PFSK-1 (cell line): Measurements from ENCODE around the gene NCL.

Experiments
- POLR2AphosphoS5 ChIP-seq: IDR thresholded peaks from 2 replicates; pipeline ENCODE4 v1.6.1; 2012; ENCODE audit warnings: low read depth, mild to moderate bottlenecking, control low read depth, low read length, moderate library complexity
- SIN3A ChIP-seq: IDR thresholded peaks from 2 replicates; pipeline ENCODE4 v1.6.1; 2012; ENCODE audit warnings: mild to moderate bottlenecking, low read length, moderate library complexity, borderline replicate concordance; ENCODE audit not compliant: insufficient read depth
- TAF1 ChIP-seq: IDR thresholded peaks from 2 replicates; pipeline ENCODE4 v1.6.1; 2012; ENCODE audit warnings: low read length, control low read depth, borderline replicate concordance; ENCODE audit not compliant: insufficient read depth
- TF ChIP-seq, protein P1 (sequence below), 2 experiments: IDR thresholded peaks; 2 replicates each; pipeline versions ENCODE4 v1.6.1 to v1.8.0; 2011 to 2012; ENCODE audit warnings: low read depth in 2 of 2, low read length in 2 of 2, control low read depth in 1 of 2, inconsistent platforms in 1 of 2, mild to moderate bottlenecking in 1 of 2, moderate library complexity in 1 of 2; ENCODE audit not compliant: insufficient read depth in 1 of 2

DNA sequence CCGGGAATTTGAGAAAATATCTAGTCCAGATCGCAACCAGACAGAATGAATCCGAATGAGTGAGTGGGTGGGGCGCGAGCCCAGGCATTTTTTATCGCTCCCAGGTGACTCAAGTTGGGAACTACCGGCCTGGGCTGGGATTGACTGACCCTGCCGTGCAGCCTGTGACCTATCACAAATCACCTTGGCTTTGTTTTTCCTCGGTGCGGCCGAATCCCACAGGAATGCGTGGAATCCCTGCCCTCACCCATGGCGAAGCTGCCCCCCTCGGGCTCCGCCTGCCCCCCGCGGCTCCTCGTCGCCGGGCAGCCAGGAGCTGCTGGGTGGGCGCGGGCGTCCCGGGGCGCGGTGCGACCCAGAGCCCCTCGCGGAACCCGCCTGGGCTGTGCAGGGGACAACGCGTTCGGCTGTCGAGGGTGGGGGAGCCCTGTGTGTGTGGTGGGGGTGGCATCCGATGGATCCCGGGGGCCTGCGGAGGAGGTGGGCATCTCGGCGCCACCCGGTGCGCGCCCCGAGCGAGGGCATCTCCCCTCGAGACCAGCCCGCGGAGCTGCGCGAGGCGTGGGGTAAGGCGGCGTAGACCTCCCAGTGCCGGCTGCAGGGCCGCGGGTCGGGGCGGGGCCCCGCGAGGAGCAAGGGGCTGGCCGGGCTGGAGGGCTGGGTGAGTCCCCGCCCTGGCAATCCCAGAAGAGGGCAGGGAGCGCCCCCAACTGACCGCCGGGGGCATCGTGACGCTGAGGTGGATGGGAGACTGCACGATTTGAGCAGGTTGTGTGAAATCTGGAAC lies 52.3 kb downstream of the NCL start:
- TF ChIP-seq, protein P1, sequence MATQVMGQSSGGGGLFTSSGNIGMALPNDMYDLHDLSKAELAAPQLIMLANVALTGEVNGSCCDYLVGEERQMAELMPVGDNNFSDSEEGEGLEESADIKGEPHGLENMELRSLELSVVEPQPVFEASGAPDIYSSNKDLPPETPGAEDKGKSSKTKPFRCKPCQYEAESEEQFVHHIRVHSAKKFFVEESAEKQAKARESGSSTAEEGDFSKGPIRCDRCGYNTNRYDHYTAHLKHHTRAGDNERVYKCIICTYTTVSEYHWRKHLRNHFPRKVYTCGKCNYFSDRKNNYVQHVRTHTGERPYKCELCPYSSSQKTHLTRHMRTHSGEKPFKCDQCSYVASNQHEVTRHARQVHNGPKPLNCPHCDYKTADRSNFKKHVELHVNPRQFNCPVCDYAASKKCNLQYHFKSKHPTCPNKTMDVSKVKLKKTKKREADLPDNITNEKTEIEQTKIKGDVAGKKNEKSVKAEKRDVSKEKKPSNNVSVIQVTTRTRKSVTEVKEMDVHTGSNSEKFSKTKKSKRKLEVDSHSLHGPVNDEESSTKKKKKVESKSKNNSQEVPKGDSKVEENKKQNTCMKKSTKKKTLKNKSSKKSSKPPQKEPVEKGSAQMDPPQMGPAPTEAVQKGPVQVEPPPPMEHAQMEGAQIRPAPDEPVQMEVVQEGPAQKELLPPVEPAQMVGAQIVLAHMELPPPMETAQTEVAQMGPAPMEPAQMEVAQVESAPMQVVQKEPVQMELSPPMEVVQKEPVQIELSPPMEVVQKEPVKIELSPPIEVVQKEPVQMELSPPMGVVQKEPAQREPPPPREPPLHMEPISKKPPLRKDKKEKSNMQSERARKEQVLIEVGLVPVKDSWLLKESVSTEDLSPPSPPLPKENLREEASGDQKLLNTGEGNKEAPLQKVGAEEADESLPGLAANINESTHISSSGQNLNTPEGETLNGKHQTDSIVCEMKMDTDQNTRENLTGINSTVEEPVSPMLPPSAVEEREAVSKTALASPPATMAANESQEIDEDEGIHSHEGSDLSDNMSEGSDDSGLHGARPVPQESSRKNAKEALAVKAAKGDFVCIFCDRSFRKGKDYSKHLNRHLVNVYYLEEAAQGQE (IDR thresholded peaks at IDR 0.05; ENCODE audit: insufficient read depth in 1 of 2, low read depth in 2 of 2, low read length in 2 of 2), result no peak
- TF ChIP-seq POLR2AphosphoS5 (no peak), SIN3A (no peak), TAF1 (no peak)
